Measurements from ENCODE around the gene ERAL1. TPM values are rescaled to one million over a fixed set of nuclear protein-coding genes. Genes with fewer than 3 reads are reported as not detected.

The ERAL1 gene
- total and polyA plus RNA-seq, 5 experiments from 2014 or later, result 25.3 to 54.9 (median 32.7) TPM

- POLR2A ChIA-PET, result interaction anchor here (0.7 to 2.1 kb wide), 11 partner anchors 12 to 129 kb away, joined by 3 to 9 read pairs (median 3); partner anchors contain the start of genes FAM222B, FLOT2, PHF12 and TLCD1
- Mint-ChIP-seq H3K36me3 (peaks cover 0 to 37% (median 0%) of the 10 kb centered on the region in 3 donors), H3K4me1 (peaks cover 0 to 22% (median 17%) of the 10 kb centered on the region in 4 donors), H3K27me3 (no peaks in the 10 kb centered on the region), H3K9me3 (no peaks in the 10 kb centered on the region), H3K27ac (peak overlapping the region; percentile 86 to 97 (median 94)), H3K4me3 (peak overlapping the region; percentile 90 to 98 (median 95))
- no peak for ATAC-seq
- DNase-seq, result no peak
These were observed 492 bp downstream of the ERAL1 start for GRCh38 chr17:28855336-28855679.

- H3K36me3 Mint-ChIP-seq, result peaks cover 0 to 43% (median 0%) of the 10 kb centered on the region in 3 donors
- no peaks in the 10 kb centered on the region for H3K9me3 Mint-ChIP-seq
- POLR2A ChIA-PET, result interaction anchor here (0.7 to 2.1 kb wide), 11 partner anchors 14 to 142 kb away, joined by 3 to 9 read pairs (median 4); partner anchors contain the start of genes FAM222B, FLOT2 and TLCD1
- H3K27me3 Mint-ChIP-seq, result no peaks in the 10 kb centered on the region
- H3K4me1 Mint-ChIP-seq, result peaks cover 0 to 22% (median 17%) of the 10 kb centered on the region in 4 donors
- peak overlapping the region in 3 of 10 donors; percentile 25 to 96 (median 94) for H3K27ac Mint-ChIP-seq
- DNase-seq (no peak), ATAC-seq (no peak)
- peak overlapping the region; percentile 64 to 98 (median 92) for H3K4me3 Mint-ChIP-seq
These were observed 1.3 kb downstream of the ERAL1 start for GRCh38 chr17:28856028-28856574.

GRCh38 chr17:28857905-28858800 lies 3.3 kb downstream of the ERAL1 start:
- Mint-ChIP-seq H3K27ac (peak overlapping the region in 2 of 10 donors; percentile 47 to 78), H3K27me3 (no peaks in the 10 kb centered on the region), H3K36me3 (peaks cover 0 to 48% (median 0%) of the 10 kb centered on the region in 3 donors), H3K9me3 (no peaks in the 10 kb centered on the region), H3K4me3 (peak overlapping the region in 4 of 10 donors; percentile 27 to 65 (median 52)), H3K4me1 (peaks cover 0 to 25% (median 17%) of the 10 kb centered on the region in 4 donors)
- no peak for ATAC-seq
- DNase-seq, result no peak
- POLR2A ChIA-PET, result interaction anchor here (0.9 to 1.0 kb wide), 2 partner anchors 14 to 16 kb away, joined by 3 read pairs; partner anchors contain the start of gene FAM222B

GRCh38 chr17:28858801-28859355 lies 4.1 kb downstream of the ERAL1 start:
- Mint-ChIP-seq H3K4me3 (no peak overlapping the region), H3K9me3 (no peaks in the 10 kb centered on the region), H3K36me3 (peaks cover 0 to 48% (median 0%) of the 10 kb centered on the region in 3 donors), H3K4me1 (peaks cover 0 to 22% (median 16%) of the 10 kb centered on the region in 4 donors), H3K27me3 (no peaks in the 10 kb centered on the region), H3K27ac (no peak overlapping the region)
- no peak for DNase-seq
- POLR2A ChIA-PET, result interaction anchor here (0.9 to 1.0 kb wide), 2 partner anchors 15 to 16 kb away, joined by 3 read pairs; partner anchors contain the start of gene FAM222B
- ATAC-seq, result no peak

GRCh38 chr17:28860363-28860808 lies 5.6 kb downstream of the ERAL1 start:
- H3K36me3 Mint-ChIP-seq, result peaks cover 0 to 48% (median 0%) of the 10 kb centered on the region in 3 donors
- peak overlapping the region in 1 of 10 donors; percentile 2 for H3K4me3 Mint-ChIP-seq
- POLR2A ChIA-PET, result interaction anchor here (0.6 to 1.9 kb wide), 3 partner anchors 11 to 131 kb away, joined by 3 to 6 read pairs (median 3); no protein-coding TSS in a partner anchor
- no peaks in the 10 kb centered on the region for H3K27me3 Mint-ChIP-seq
- no peak for DNase-seq
- H3K27ac Mint-ChIP-seq, result peak overlapping the region in 1 of 10 donors; percentile 32
- no peaks in the 10 kb centered on the region for H3K9me3 Mint-ChIP-seq
- ATAC-seq, result no peak
- peaks cover 0 to 8% (median 5%) of the 10 kb centered on the region in 4 donors for H3K4me1 Mint-ChIP-seq

- POLR2A ChIA-PET, result interaction anchor here (0.5 to 1.9 kb wide), 5 partner anchors 10 to 153 kb away, joined by 3 to 6 read pairs (median 4); no protein-coding TSS in a partner anchor
These were observed 6.8 kb downstream of the ERAL1 start for GRCh38 chr17:28861393-28862203.

GRCh38 chr17:28862561-28862960 lies 7.7 kb downstream of the ERAL1 start:
- Mint-ChIP-seq H3K27me3 (no peaks in the 10 kb centered on the region), H3K4me1 (peaks cover 0 to 4% (median 2%) of the 10 kb centered on the region in 4 donors), H3K36me3 (peaks cover 0 to 38% (median 0%) of the 10 kb centered on the region in 3 donors), H3K4me3 (no peak overlapping the region), H3K27ac (peak overlapping the region in 1 of 10 donors; percentile 44), H3K9me3 (no peaks in the 10 kb centered on the region)
- no peak for ATAC-seq
- no peak for DNase-seq
- POLR2A ChIA-PET, result interaction anchor here (0.6 to 1.4 kb wide), 3 partner anchors 17 to 117 kb away, joined by 3 to 6 read pairs (median 4); no protein-coding TSS in a partner anchor

More at GRCh38 chr17:28861393-28862203, 6.8 kb downstream of the ERAL1 start:
- DNase-seq (no peak), ATAC-seq (no peak)
- Mint-ChIP-seq H3K27ac (peak overlapping the region in 3 of 10 donors; percentile 30 to 86 (median 44)), H3K9me3 (no peaks in the 10 kb centered on the region), H3K4me3 (no peak overlapping the region), H3K4me1 (peaks cover 0 to 4% (median 2%) of the 10 kb centered on the region in 4 donors), H3K27me3 (no peaks in the 10 kb centered on the region), H3K36me3 (peaks cover 0 to 45% (median 0%) of the 10 kb centered on the region in 3 donors)

GRCh38 chr17:28863953-28864352 lies 9.1 kb downstream of the ERAL1 start:
- H3K36me3 Mint-ChIP-seq, result peaks cover 0 to 24% (median 0%) of the 10 kb centered on the region in 3 donors
- no peak for ATAC-seq

GRCh38 chr17:28864991-28865849 lies 10.4 kb downstream of the ERAL1 start:
- ATAC-seq, result no peak
- H3K4me3 Mint-ChIP-seq, result no peak overlapping the region
- H3K4me1 Mint-ChIP-seq, result peaks cover 0 to 5% (median 2%) of the 10 kb centered on the region in 4 donors
- H3K9me3 Mint-ChIP-seq, result no peaks in the 10 kb centered on the region
- POLR2A ChIA-PET, result no interaction called here
- DNase-seq, result no peak
- no peaks in the 10 kb centered on the region for H3K27me3 Mint-ChIP-seq
- peaks cover 0 to 13% (median 0%) of the 10 kb centered on the region in 3 donors for H3K36me3 Mint-ChIP-seq
- H3K27ac Mint-ChIP-seq, result no peak overlapping the region

More at GRCh38 chr17:28863953-28864352, 9.1 kb downstream of the ERAL1 start:
- H3K9me3 Mint-ChIP-seq, result no peaks in the 10 kb centered on the region
- no peak for DNase-seq
- no peak overlapping the region for H3K4me3 Mint-ChIP-seq
- POLR2A ChIA-PET, result interaction anchor here (0.8 kb wide), 1 partner anchor 18 kb away, joined by 3 read pairs; no protein-coding TSS in a partner anchor
- H3K27me3 Mint-ChIP-seq, result no peaks in the 10 kb centered on the region
- H3K4me1 Mint-ChIP-seq, result peaks cover 0 to 4% (median 2%) of the 10 kb centered on the region in 4 donors
- H3K27ac Mint-ChIP-seq, result no peak overlapping the region

- H3K27ac Mint-ChIP-seq, result peak overlapping the region in 1 of 10 donors; percentile 4
- POLR2A ChIA-PET, result interaction anchor here (1.1 kb wide), 1 partner anchor 31 kb away, joined by 3 read pairs; the partner anchor contains the start of gene FLOT2
- no peak for ATAC-seq
These were observed 11.3 kb downstream of the ERAL1 start for GRCh38 chr17:28865946-28866752.

More at GRCh38 chr17:28865946-28866752, 11.3 kb downstream of the ERAL1 start:
- Mint-ChIP-seq H3K9me3 (no peaks in the 10 kb centered on the region), H3K4me3 (no peak overlapping the region), H3K4me1 (peaks cover 3 to 10% (median 6%) of the 10 kb centered on the region in 4 donors), H3K27me3 (no peaks in the 10 kb centered on the region), H3K36me3 (peaks cover 0 to 5% (median 0%) of the 10 kb centered on the region in 3 donors)
- no peak for DNase-seq
